Thyroid gland (tissue), 4 donors: ENCODE results near the gene ACADSB. TPM values are rescaled to one million over a fixed set of nuclear protein-coding genes. Genes with fewer than 3 reads are reported as not detected.

Source experiments
- DNase-seq, 2 donors: peaks; one replicate each; pipeline ENCODE4 v3.0.0-alpha.2; 2019
- H3K27ac ChIP-seq, 3 donors: fragments of 200-600 bp; sonication (generic); 1 replicate in 2 of 3; 2 replicates in 1 of 3; pipeline ENCODE4 v1.5.1; 2016 to 2019; ENCODE audit warnings: mild to moderate bottlenecking in 1 of 3, moderate library complexity in 1 of 3
- H3K27me3 ChIP-seq: fragments of 200-600 bp; sonication (generic); one replicate; pipeline ENCODE4 v1.5.1; 2019
- H3K36me3 ChIP-seq, 2 donors: fragments of 200-600 bp; sonication (generic); one replicate each; pipeline ENCODE4 v1.5.1; 2016 to 2019
- H3K4me1 ChIP-seq, 2 donors: fragments of 200-600 bp; sonication (generic); one replicate each; pipeline ENCODE4 v1.5.1; 2017 to 2019
- H3K4me3 ChIP-seq, 3 donors: fragments of 200-600 bp; sonication (generic); replicated peaks in 1 of 3; 1 replicate in 2 of 3; 2 replicates in 1 of 3; pipeline ENCODE4 v1.5.1; 2016; ENCODE audit warnings: mild to moderate bottlenecking in 1 of 3
- H3K9me3 ChIP-seq: fragments of 200-600 bp; sonication (generic); one replicate; pipeline ENCODE4 v1.5.1; 2017
- CTCF ChIP-seq, 6 experiments: fragments of 200-600 bp in 3 of 6; fragments of 450-650 bp in 3 of 6; sonication (generic) in 3 of 6; IDR thresholded peaks; one replicate each; pipeline ENCODE4 v1.5.1; 2016 to 2019; ENCODE audit warnings: antibody characterized with exemption in 6 of 6, mild to moderate bottlenecking in 2 of 6, inconsistent platforms in 1 of 6, moderate library complexity in 1 of 6
- POLR2A ChIP-seq, 2 donors: fragments of 450-650 bp; IDR thresholded peaks; one replicate each; pipeline ENCODE4 v1.6.1; 2017; ENCODE audit warnings: antibody characterized with exemption in 2 of 2, mild to moderate bottlenecking in 2 of 2, moderate library complexity in 1 of 2
- WGBS, 2 donors: methylation state at CpG; one replicate each; pipeline ENCODE4 v1.1.5; 2017; 5-methylcytosine and 5-hydroxymethylcytosine counted together
- intact Hi-C: fragments of 100-400 bp; cut with DNase I; formaldehyde crosslinking; loops from one replicate; pipeline ENCODE4 v1.15.1; 2023
- total RNA-seq, 4 donors: library from RNA; depleted of rRNA; stranded (reverse); fragments of >200 nt; gene quantifications; one replicate each; pipeline ENCODE4 v1.2.3, GENCODE V29; 2016

The ACADSB gene
- total RNA-seq, 4 donors from 2014 or later = 14.4 to 23.8 (median 17.5) TPM

GRCh38 chr10:122999347-122999746 is 9.5 kb upstream of the ACADSB start:
- Histone ChIP-seq H3K4me1 (peaks cover 0 to 5% of the 10 kb centered on the region in 2 donors), H3K36me3 (peaks cover 8 to 11% of the 10 kb centered on the region in 2 donors), H3K27me3 (no peaks in the 10 kb centered on the region), H3K4me3 (no peak overlapping the region), H3K27ac (no peak overlapping the region), H3K9me3 (no peaks in the 10 kb centered on the region)
- 70 to 85% methylated on average over 3 of the region's 3 CpGs for WGBS, 2 donors
- intact Hi-C loops = no loop called here
- TF ChIP-seq POLR2A (IDR thresholded peaks at IDR 0.05) = no peak
- TF ChIP-seq CTCF (IDR thresholded peaks at IDR 0.05) = no peak
- DNase-seq = no peak

- Histone ChIP-seq H3K27ac (no peak overlapping the region), H3K4me3 (no peak overlapping the region), H3K27me3 (no peaks in the 10 kb centered on the region), H3K36me3 (peaks cover 4 to 7% of the 10 kb centered on the region in 2 donors), H3K4me1 (peaks cover 0 to 5% of the 10 kb centered on the region in 2 donors), H3K9me3 (no peaks in the 10 kb centered on the region)
- 87 to 89% methylated on average over 3 of the region's 3 CpGs for WGBS, 2 donors
- TF ChIP-seq POLR2A (IDR thresholded peaks at IDR 0.05) (no peak), CTCF (IDR thresholded peaks at IDR 0.05) (no peak)
- no peak for DNase-seq
- intact Hi-C loops = no loop called here
Measured at GRCh38 chr10:123000155-123000554, 8.7 kb upstream of the ACADSB start.

- peaks cover 0 to 5% of the 10 kb centered on the region in 2 donors for H3K4me1 ChIP-seq
- intact Hi-C loops = no loop called here
Measured at GRCh38 chr10:123001370-123001769, 7.4 kb upstream of the ACADSB start.

GRCh38 chr10:123004298-123004697 is 4.5 kb upstream of the ACADSB start:
- DNase-seq = no peak
- intact Hi-C loops = no loop called here
- H3K27ac ChIP-seq = no peak overlapping the region
- no peak for TF ChIP-seq CTCF (IDR thresholded peaks at IDR 0.05)
- H3K27me3 ChIP-seq = no peaks in the 10 kb centered on the region
- 67 to 70% methylated on average over 2 of the region's 2 CpGs for WGBS, 2 donors
- no peak overlapping the region for H3K4me3 ChIP-seq
- H3K36me3 ChIP-seq = no peaks in the 10 kb centered on the region
- no peaks in the 10 kb centered on the region for H3K9me3 ChIP-seq
- H3K4me1 ChIP-seq = peaks cover 8 to 15% of the 10 kb centered on the region in 2 donors

More at GRCh38 chr10:123001370-123001769, 7.4 kb upstream of the ACADSB start:
- no peaks in the 10 kb centered on the region for H3K36me3 ChIP-seq
- no peaks in the 10 kb centered on the region for H3K27me3 ChIP-seq
- no peak overlapping the region for H3K27ac ChIP-seq
- no peak for DNase-seq
- H3K9me3 ChIP-seq = no peaks in the 10 kb centered on the region
- no peak overlapping the region for H3K4me3 ChIP-seq
- TF ChIP-seq CTCF (IDR thresholded peaks at IDR 0.05) (no peak), POLR2A (IDR thresholded peaks at IDR 0.05) (no peak)
- 99% methylated on average over 2 of the region's 2 CpGs for WGBS, 2 donors

- WGBS, 2 donors = 3% methylated on average over 25 to 28 of the region's 30 CpGs
Measured at GRCh38 chr10:123007558-123008354, 1.1 kb upstream of the ACADSB start.

More at GRCh38 chr10:123007558-123008354, 1.1 kb upstream of the ACADSB start:
- no peaks in the 10 kb centered on the region for H3K27me3 ChIP-seq
- TF ChIP-seq CTCF (IDR thresholded peaks at IDR 0.05) (no peak), POLR2A (IDR thresholded peaks at IDR 0.05) (peak in 1 of 2 donors; percentile 34)
- peak overlapping the region; percentile 35 to 97 (median 88) for H3K4me3 ChIP-seq
- intact Hi-C loops = no loop called here
- no peaks in the 10 kb centered on the region for H3K9me3 ChIP-seq
- H3K27ac ChIP-seq = peak overlapping the region in 2 of 3 donors; percentile 89 to 92
- peak; percentile 55 to 61 for DNase-seq
- H3K36me3 ChIP-seq = no peaks in the 10 kb centered on the region
- H3K4me1 ChIP-seq = peaks cover 11 to 15% of the 10 kb centered on the region in 2 donors
